GM12878 (cell line): ENCODE measurements around the gene BRME1.

Experiments used
- BCL3 ChIP-seq: IDR thresholded peaks from 2 replicates; pipeline ENCODE4 v1.6.1; 2011; ENCODE audit warnings: borderline replicate concordance, low read depth, mild to moderate bottlenecking, moderate library complexity, low read length; ENCODE audit not compliant: insufficient read depth, poor library complexity, severe bottlenecking
- E2F4 ChIP-seq: IDR thresholded peaks from 2 replicates; pipeline ENCODE4 v1.6.1; 2012; ENCODE audit warnings: low read depth, low read length, improper control_type of control experiment
- FOXM1 ChIP-seq: IDR thresholded peaks from 2 replicates; pipeline ENCODE4 v1.6.1; 2012; ENCODE audit warnings: low read depth, mild to moderate bottlenecking, inconsistent platforms, low read length, moderate library complexity
- MYC ChIP-seq: IDR thresholded peaks from 2 replicates; pipeline ENCODE4 v1.6.1; 2011; ENCODE audit warnings: mild to moderate bottlenecking, low read length, moderate library complexity, inconsistent platforms; ENCODE audit not compliant: insufficient read depth, insufficient replicate concordance, insufficient read length, severe bottlenecking
- POLR2AphosphoS5 ChIP-seq: IDR thresholded peaks from 2 replicates; pipeline ENCODE4 v1.6.1; 2011; ENCODE audit warnings: mild to moderate bottlenecking, low read length, inconsistent platforms
- SREBF2 ChIP-seq: IDR thresholded peaks from 2 replicates; pipeline ENCODE4 v1.6.1; 2012; ENCODE audit warnings: mild to moderate bottlenecking, low read length
- SUZ12 ChIP-seq: fragments of 200-600 bp; sonication (generic); IDR thresholded peaks from one replicate; pipeline ENCODE4 v1.6.1; 2018; ENCODE audit warnings: antibody characterized with exemption, mild to moderate bottlenecking; ENCODE audit not compliant: unreplicated experiment
- TF ChIP-seq, protein P1 (sequence below), 3 experiments: IDR thresholded peaks in 2 of 3; conservative IDR thresholded peaks in 1 of 3; 2 replicates each; pipeline ENCODE4 v1.5.1; 2011; ENCODE audit warnings: low read depth in 3 of 3, low read length in 3 of 3, mild to moderate bottlenecking in 3 of 3, control low read depth in 2 of 3, moderate library complexity in 2 of 3, inconsistent platforms in 1 of 3, mixed read lengths in 1 of 3; ENCODE audit not compliant: control insufficient read depth in 2 of 3, insufficient read depth in 1 of 3; ENCODE audit errors: extremely low read depth in 1 of 3
- TF ChIP-seq, protein P2 (sequence below): fragments of 450-650 bp; formaldehyde crosslinking; IDR thresholded peaks from 2 replicates; pipeline ENCODE4 v1.4.0; 2022; ENCODE audit warnings: mild to moderate bottlenecking, moderate library complexity
- TF ChIP-seq, protein P3 (sequence below): fragments of 450-650 bp; IDR thresholded peaks from 2 replicates; pipeline ENCODE4 v1.6.1; 2017; ENCODE audit warnings: mild to moderate bottlenecking, moderate library complexity

- TF ChIP-seq SREBF2 (no peak), MYC (no peak), SUZ12 (no peak), E2F4 (no peak), POLR2AphosphoS5 (no peak), BCL3 (no peak), FOXM1 (no peak)
- TF ChIP-seq, protein P1, sequence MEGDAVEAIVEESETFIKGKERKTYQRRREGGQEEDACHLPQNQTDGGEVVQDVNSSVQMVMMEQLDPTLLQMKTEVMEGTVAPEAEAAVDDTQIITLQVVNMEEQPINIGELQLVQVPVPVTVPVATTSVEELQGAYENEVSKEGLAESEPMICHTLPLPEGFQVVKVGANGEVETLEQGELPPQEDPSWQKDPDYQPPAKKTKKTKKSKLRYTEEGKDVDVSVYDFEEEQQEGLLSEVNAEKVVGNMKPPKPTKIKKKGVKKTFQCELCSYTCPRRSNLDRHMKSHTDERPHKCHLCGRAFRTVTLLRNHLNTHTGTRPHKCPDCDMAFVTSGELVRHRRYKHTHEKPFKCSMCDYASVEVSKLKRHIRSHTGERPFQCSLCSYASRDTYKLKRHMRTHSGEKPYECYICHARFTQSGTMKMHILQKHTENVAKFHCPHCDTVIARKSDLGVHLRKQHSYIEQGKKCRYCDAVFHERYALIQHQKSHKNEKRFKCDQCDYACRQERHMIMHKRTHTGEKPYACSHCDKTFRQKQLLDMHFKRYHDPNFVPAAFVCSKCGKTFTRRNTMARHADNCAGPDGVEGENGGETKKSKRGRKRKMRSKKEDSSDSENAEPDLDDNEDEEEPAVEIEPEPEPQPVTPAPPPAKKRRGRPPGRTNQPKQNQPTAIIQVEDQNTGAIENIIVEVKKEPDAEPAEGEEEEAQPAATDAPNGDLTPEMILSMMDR (IDR thresholded peaks at IDR 0.05 in 2 of 3, conservative IDR thresholded peaks at IDR 0.05 in 1 of 3; ENCODE audit: control insufficient read depth in 2 of 3, extremely low read depth in 1 of 3, insufficient read depth in 1 of 3, low read depth in 3 of 3, low read length in 3 of 3) = 0 out of 6 replicates have a peak, but pooled peaks of 1 of the 3 experiments have one; percentile 9
- TF ChIP-seq, protein P2, sequence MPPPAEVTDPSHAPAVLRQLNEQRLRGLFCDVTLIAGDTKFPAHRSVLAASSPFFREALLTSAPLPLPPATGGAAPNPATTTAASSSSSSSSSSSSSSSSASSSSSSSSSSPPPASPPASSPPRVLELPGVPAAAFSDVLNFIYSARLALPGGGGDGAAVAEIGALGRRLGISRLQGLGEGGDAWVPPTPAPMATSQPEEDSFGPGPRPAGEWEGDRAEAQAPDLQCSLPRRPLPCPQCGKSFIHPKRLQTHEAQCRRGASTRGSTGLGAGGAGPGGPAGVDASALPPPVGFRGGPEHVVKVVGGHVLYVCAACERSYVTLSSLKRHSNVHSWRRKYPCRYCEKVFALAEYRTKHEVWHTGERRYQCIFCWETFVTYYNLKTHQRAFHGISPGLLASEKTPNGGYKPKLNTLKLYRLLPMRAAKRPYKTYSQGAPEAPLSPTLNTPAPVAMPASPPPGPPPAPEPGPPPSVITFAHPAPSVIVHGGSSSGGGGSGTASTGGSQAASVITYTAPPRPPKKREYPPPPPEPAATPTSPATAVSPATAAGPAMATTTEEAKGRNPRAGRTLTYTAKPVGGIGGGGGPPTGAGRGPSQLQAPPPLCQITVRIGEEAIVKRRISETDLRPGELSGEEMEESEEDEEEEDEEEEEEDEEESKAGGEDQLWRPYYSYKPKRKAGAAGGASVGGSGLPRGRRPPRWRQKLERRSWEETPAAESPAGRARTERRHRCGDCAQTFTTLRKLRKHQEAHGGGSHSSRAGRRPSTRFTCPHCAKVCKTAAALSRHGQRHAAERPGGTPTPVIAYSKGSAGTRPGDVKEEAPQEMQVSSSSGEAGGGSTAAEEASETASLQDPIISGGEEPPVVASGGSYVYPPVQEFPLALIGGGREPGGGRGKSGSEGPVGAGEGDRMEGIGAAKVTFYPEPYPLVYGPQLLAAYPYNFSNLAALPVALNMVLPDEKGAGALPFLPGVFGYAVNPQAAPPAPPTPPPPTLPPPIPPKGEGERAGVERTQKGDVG = no peak
- TF ChIP-seq, protein P3, sequence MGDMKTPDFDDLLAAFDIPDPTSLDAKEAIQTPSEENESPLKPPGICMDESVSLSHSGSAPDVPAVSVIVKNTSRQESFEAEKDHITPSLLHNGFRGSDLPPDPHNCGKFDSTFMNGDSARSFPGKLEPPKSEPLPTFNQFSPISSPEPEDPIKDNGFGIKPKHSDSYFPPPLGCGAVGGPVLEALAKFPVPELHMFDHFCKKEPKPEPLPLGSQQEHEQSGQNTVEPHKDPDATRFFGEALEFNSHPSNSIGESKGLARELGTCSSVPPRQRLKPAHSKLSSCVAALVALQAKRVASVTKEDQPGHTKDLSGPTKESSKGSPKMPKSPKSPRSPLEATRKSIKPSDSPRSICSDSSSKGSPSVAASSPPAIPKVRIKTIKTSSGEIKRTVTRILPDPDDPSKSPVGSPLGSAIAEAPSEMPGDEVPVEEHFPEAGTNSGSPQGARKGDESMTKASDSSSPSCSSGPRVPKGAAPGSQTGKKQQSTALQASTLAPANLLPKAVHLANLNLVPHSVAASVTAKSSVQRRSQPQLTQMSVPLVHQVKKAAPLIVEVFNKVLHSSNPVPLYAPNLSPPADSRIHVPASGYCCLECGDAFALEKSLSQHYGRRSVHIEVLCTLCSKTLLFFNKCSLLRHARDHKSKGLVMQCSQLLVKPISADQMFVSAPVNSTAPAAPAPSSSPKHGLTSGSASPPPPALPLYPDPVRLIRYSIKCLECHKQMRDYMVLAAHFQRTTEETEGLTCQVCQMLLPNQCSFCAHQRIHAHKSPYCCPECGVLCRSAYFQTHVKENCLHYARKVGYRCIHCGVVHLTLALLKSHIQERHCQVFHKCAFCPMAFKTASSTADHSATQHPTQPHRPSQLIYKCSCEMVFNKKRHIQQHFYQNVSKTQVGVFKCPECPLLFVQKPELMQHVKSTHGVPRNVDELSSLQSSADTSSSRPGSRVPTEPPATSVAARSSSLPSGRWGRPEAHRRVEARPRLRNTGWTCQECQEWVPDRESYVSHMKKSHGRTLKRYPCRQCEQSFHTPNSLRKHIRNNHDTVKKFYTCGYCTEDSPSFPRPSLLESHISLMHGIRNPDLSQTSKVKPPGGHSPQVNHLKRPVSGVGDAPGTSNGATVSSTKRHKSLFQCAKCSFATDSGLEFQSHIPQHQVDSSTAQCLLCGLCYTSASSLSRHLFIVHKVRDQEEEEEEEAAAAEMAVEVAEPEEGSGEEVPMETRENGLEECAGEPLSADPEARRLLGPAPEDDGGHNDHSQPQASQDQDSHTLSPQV = no peak
Observed at GRCh38 chr19:13952931-13953531, 47.1 kb upstream of the BRME1 start.
